PC-3 (cell line): ENCODE measurements around the gene KRT1. TPM values are rescaled to one million over a fixed set of nuclear protein-coding genes. Genes with fewer than 3 reads are reported as not detected.

ENCODE experiments used
- ATAC-seq: fragments of 200-7000 bp; cut with Tn5 transposase; 2 replicates; pipeline ENCODE4 v1.9.1; 2020; ENCODE audit warnings: mild to moderate bottlenecking, moderate library complexity
- BruUV-seq: library from RNA; stranded (reverse); fragments of 400-500 nt; replicated peaks from 2 replicates; lab custom pipeline; 2021; lab: Mats Ljungman, UMichigan
- CTCF ChIA-PET: fragments of 300-600 bp; sonication (Branson Sonifier 250); formaldehyde crosslinking; loops from one replicate; lab custom pipeline; 2022; ENCODE audit warnings: antibody characterized with exemption; lab: Charles Lee
- POLR2A ChIA-PET: fragments of 300-600 bp; sonication (Branson Sonifier 250); formaldehyde crosslinking; loops from one replicate; lab custom pipeline; 2022; ENCODE audit warnings: antibody characterized with exemption; ENCODE audit not compliant: unreplicated experiment; lab: Charles Lee
- DNase-seq: peaks from one replicate; pipeline ENCODE4 v3.0.0-alpha.2; 2015
- H2AFZ ChIP-seq: fragments of 300-600 bp; sonication (generic); 2 replicates; pipeline ENCODE4 v1.6.0; 2016; ENCODE audit warnings: antibody characterized with exemption, low read length
- H3F3A ChIP-seq: fragments of 300-600 bp; sonication (generic); one replicate; pipeline ENCODE4 v1.6.0; 2017; ENCODE audit warnings: antibody characterized with exemption, low read length, control low read depth, mild to moderate bottlenecking; ENCODE audit not compliant: unreplicated experiment
- H3K27ac ChIP-seq: fragments of 300-600 bp; sonication (generic); 2 replicates; pipeline ENCODE4 v1.5.1; 2016; ENCODE audit warnings: mild to moderate bottlenecking, low read length
- H3K27me3 ChIP-seq: fragments of 300-600 bp; sonication (generic); 2 replicates; pipeline ENCODE4 v1.6.1; 2016; ENCODE audit warnings: low read length, mixed read lengths
- H3K36me3 ChIP-seq: fragments of 300-600 bp; sonication (generic); 2 replicates; pipeline ENCODE4 v1.6.1; 2016; ENCODE audit warnings: low read depth, mixed run types, low read length, mixed read lengths
- H3K4me1 ChIP-seq: fragments of 300-600 bp; sonication (generic); 2 replicates; pipeline ENCODE4 v1.5.1; 2016; ENCODE audit warnings: low read length; ENCODE audit not compliant: insufficient read depth
- H3K4me2 ChIP-seq: fragments of 300-600 bp; sonication (generic); 2 replicates; pipeline ENCODE4 v1.6.0; 2016; ENCODE audit warnings: low read length
- H3K4me3 ChIP-seq: fragments of 300-600 bp; sonication (generic); 2 replicates; pipeline ENCODE4 v1.5.1; 2016; ENCODE audit warnings: mild to moderate bottlenecking, low read length, mixed read lengths
- H3K79me2 ChIP-seq: fragments of 300-600 bp; sonication (generic); 2 replicates; pipeline ENCODE4 v1.6.1; 2017; ENCODE audit warnings: low read length, mixed read lengths
- H3K9ac ChIP-seq: fragments of 300-600 bp; sonication (generic); 2 replicates; pipeline ENCODE4 v1.6.0; 2016; ENCODE audit warnings: mild to moderate bottlenecking, low read length
- H3K9me2 ChIP-seq: fragments of 300-600 bp; sonication (generic); replicated peaks from 2 replicates; pipeline ENCODE4 v1.6.1; 2016; ENCODE audit warnings: mixed run types, low read length, mixed read lengths
- H3K9me3 ChIP-seq: fragments of 300-600 bp; sonication (generic); 2 replicates; pipeline ENCODE4 v1.6.1; 2016; ENCODE audit warnings: low read length, mixed read lengths
- H4K20me1 ChIP-seq: fragments of 300-600 bp; sonication (generic); 2 replicates; pipeline ENCODE4 v1.6.1; 2016; ENCODE audit warnings: low read length, mixed read lengths
- CTCF ChIP-seq: fragments of 300-600 bp; sonication (generic); conservative IDR thresholded peaks from 2 replicates; pipeline ENCODE4 v1.5.1; 2017; ENCODE audit warnings: antibody characterized with exemption, low read depth, mild to moderate bottlenecking, low read length
- EZH2 ChIP-seq: fragments of 300-600 bp; sonication (generic); IDR thresholded peaks from one replicate; pipeline ENCODE4 v1.6.1; 2017; ENCODE audit warnings: antibody characterized with exemption, mild to moderate bottlenecking, low read length; ENCODE audit not compliant: unreplicated experiment
- EZH2phosphoT487 ChIP-seq: fragments of 300-600 bp; sonication (generic); IDR thresholded peaks from 2 replicates; pipeline ENCODE4 v1.6.1; 2018; ENCODE audit warnings: mild to moderate bottlenecking, antibody characterized with exemption, low read length, borderline replicate concordance
- intact Hi-C: fragments of 100-400 bp; cut with micrococcal nuclease; formaldehyde crosslinking; loops from 2 replicates; pipeline ENCODE4 v1.9.0; 2023
- total RNA-seq: library from RNA; depleted of rRNA; stranded (reverse); fragments of >200 nt; gene quantifications from 2 replicates; pipeline ENCODE4 v1.2.3, GENCODE V29; 2014

The KRT1 gene
- total RNA-seq, 1 experiment from 2014 or later: not detected

DNA sequence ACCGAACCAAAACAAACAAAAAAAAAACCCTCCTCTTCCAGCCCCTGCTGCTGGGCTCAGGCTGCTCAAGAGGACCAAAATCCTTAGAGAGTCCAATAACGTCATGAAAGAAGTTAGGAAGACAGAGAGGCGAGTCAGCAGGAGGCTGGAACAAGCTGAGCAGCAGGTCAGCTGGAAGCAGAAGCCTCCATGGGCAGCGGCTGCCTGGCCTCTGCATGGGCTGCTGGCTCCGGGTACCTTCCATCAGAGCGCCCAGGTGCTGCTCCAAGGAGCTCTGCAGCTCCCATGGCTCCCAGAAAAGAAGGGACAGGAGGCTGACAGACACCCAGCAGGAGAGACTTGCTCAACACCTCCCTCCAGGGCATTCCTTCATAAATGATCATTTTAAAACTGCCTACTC lies 25.0 kb downstream of the KRT1 start:
- Histone ChIP-seq H3F3A (no peaks in the 10 kb centered on the region), H3K9ac (no peak overlapping the region), H3K4me3 (peak overlapping the region; percentile 49; the same call in 1 of the 2 replicates), H3K27ac (peak overlapping the region; percentile 27; the same call in 1 of the 2 replicates), H2AFZ (peak overlapping the region; percentile 27; the same call in 1 of the 2 replicates), H3K79me2 (no peaks in the 10 kb centered on the region), H3K4me1 (peaks cover 27% of the 10 kb centered on the region), H3K4me2 (peak overlapping the region; percentile 77), H3K36me3 (no peaks in the 10 kb centered on the region), H3K27me3 (no peaks in the 10 kb centered on the region; the same call in 1 of the 2 replicates), H3K9me3 (no peaks in the 10 kb centered on the region), H3K9me2 (no peaks in the 10 kb centered on the region), H4K20me1 (no peaks in the 10 kb centered on the region)
- BruUV-seq: no TSS peak
- ChIA-PET POLR2A (no interaction called here), CTCF (no interaction called here)
- peak; percentile 47 for DNase-seq
- no peak for TF ChIP-seq EZH2
- TF ChIP-seq CTCF: no peak
- no peak for TF ChIP-seq EZH2phosphoT487
- intact Hi-C loops: no loop called here
- ATAC-seq: no peak

GRCh38 chr12:52651726-52652261 lies 28.4 kb downstream of the KRT1 start, which contains the start of gene KRT2:
KRT2 (minus strand) TSS chr12:52652211; CDS start chr12:52652142, 69 bp downstream.
- POLR2A ChIA-PET: interaction anchor here (0.6 kb wide), 1 partner anchor 508 kb away, joined by 4 read pairs; no protein-coding TSS in a partner anchor
- Histone ChIP-seq H3K36me3 (no peaks in the 10 kb centered on the region), H3K4me3 (no peak within 1 kb of the TSS), H3K9me2 (no peaks in the 10 kb centered on the region), H3K27me3 (no peaks in the 10 kb centered on the region; the same call in 1 of the 2 replicates), H3F3A (no peaks in the 10 kb centered on the region), H3K4me1 (peaks cover 29% of the 10 kb centered on the region), H2AFZ (0 out of 2 replicates have a peak within 1 kb of the TSS, but pooled peaks have one; percentile 50), H3K79me2 (no peaks in the 10 kb centered on the region), H3K9ac (no peak within 1 kb of the TSS), H4K20me1 (no peaks in the 10 kb centered on the region), H3K9me3 (no peaks in the 10 kb centered on the region), H3K4me2 (peak within 1 kb of the TSS; percentile 71), H3K27ac (no peak within 1 kb of the TSS)
- no peak for DNase-seq
- no TSS peak for BruUV-seq
- no peak for ATAC-seq
- TF ChIP-seq EZH2 (no peak), EZH2phosphoT487 (no peak), CTCF (no peak)
- intact Hi-C loops: no loop called here
- CTCF ChIA-PET: no interaction called here

DNA sequence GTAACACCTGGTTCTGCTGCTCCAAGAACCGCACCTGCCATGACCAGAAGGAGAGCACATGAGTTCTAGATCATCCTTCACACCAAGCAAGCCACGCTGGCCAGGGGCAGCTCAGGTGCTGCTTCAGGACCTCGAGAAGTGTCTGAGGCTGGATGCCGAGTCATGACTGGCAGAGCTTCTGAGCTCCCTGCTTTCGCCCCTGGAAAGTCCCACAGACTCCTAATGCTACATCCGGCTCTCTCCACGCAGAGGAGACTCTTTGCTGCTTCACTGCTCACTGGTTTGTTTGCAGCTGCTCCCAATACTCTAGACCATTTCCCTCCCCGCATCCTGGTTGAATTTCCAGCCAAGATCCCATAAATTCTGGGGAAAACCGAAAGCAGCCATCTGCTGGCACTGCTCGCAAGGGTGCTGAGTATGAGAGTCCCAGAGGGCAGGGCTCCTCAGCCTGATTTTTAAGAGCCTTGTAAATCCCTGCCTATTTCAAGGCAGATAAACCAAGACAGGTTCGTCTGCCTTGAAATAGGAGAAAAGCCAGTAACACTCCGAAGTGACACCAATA lies 29.6 kb downstream of the KRT1 start:
- intact Hi-C loops: no loop called here
- no TSS peak for BruUV-seq

More for the DNA sequence above, 29.6 kb downstream of the KRT1 start:
- H3K36me3 ChIP-seq: no peaks in the 10 kb centered on the region
- no peaks in the 10 kb centered on the region for H3K79me2 ChIP-seq
- H2AFZ ChIP-seq: peak overlapping the region; percentile 50
- no peaks in the 10 kb centered on the region for H4K20me1 ChIP-seq
- ATAC-seq (peak; percentile 58), DNase-seq (peak; percentile 34)
- peaks cover under 1% of the 10 kb centered on the region; the same call in 1 of the 2 replicates for H3K27me3 ChIP-seq
- TF ChIP-seq EZH2: no peak
- TF ChIP-seq CTCF: no peak
- no peak for TF ChIP-seq EZH2phosphoT487
- no peaks in the 10 kb centered on the region for H3K9me2 ChIP-seq
- no peaks in the 10 kb centered on the region for H3K9me3 ChIP-seq
- peaks cover 20% of the 10 kb centered on the region for H3K4me1 ChIP-seq
- H3K27ac ChIP-seq: 0 out of 2 replicates have a peak overlapping the region, but pooled peaks have one; percentile 0
- ChIA-PET POLR2A (no interaction called here), CTCF (no interaction called here)
- H3K4me2 ChIP-seq: peak overlapping the region; percentile 71
- H3K9ac ChIP-seq: no peak overlapping the region
- peak overlapping the region; percentile 56 for H3K4me3 ChIP-seq
- no peaks in the 10 kb centered on the region for H3F3A ChIP-seq
